ENCODE measurements around the gene BLTP3A.

DNA sequence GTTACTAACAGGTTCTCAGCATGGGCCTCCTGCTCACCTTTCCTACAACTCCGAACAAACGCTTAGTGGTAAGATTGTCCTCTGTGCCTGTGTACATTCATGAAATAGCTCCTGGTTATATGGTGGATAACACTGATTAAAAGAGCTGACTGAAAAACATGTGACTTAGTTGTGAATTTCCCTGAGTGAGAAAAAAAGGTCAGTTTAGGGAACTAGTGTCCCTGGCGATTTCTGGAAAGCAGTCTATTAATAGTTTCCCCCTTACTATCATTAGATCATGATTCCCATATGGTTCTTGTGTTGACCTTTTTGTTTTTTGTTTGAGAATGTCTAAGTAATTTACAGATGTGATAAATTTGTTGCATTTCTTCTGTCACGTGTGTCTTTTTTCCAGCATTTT, 18.9 kb upstream of the BLTP3A start:
- TF ChIP-seq, protein P1, sequence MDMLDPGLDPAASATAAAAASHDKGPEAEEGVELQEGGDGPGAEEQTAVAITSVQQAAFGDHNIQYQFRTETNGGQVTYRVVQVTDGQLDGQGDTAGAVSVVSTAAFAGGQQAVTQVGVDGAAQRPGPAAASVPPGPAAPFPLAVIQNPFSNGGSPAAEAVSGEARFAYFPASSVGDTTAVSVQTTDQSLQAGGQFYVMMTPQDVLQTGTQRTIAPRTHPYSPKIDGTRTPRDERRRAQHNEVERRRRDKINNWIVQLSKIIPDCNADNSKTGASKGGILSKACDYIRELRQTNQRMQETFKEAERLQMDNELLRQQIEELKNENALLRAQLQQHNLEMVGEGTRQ (IDR thresholded peaks at IDR 0.05; ENCODE audit: borderline replicate concordance, low read depth, low read length) = no peak
- TF ChIP-seq SMARCA5 (IDR thresholded peaks at IDR 0.05) (no peak), SMC3 (IDR thresholded peaks at IDR 0.05; ENCODE audit: borderline replicate concordance, low read length) (no peak), BHLHE40 (IDR thresholded peaks at IDR 0.05; ENCODE audit: borderline replicate concordance in 1 of 2, low read depth in 2 of 2, low read length in 1 of 2) (no peak), SRF (IDR thresholded peaks at IDR 0.05; ENCODE audit: low read depth in 2 of 2, low read length in 2 of 2) (no peak), REST (IDR thresholded peaks at IDR 0.05; ENCODE audit: low read depth, low read length) (no peak), HDAC2 (IDR thresholded peaks at IDR 0.05) (no peak), BCL3 (IDR thresholded peaks at IDR 0.05; ENCODE audit: borderline replicate concordance, insufficient read depth, low read depth, low read length, poor library complexity, severe bottlenecking) (no peak), EZH2 (IDR thresholded peaks at IDR 0.05; ENCODE audit: borderline replicate concordance, control insufficient read depth, low read depth, low read length) (no peak)
- TF ChIP-seq, protein P2, sequence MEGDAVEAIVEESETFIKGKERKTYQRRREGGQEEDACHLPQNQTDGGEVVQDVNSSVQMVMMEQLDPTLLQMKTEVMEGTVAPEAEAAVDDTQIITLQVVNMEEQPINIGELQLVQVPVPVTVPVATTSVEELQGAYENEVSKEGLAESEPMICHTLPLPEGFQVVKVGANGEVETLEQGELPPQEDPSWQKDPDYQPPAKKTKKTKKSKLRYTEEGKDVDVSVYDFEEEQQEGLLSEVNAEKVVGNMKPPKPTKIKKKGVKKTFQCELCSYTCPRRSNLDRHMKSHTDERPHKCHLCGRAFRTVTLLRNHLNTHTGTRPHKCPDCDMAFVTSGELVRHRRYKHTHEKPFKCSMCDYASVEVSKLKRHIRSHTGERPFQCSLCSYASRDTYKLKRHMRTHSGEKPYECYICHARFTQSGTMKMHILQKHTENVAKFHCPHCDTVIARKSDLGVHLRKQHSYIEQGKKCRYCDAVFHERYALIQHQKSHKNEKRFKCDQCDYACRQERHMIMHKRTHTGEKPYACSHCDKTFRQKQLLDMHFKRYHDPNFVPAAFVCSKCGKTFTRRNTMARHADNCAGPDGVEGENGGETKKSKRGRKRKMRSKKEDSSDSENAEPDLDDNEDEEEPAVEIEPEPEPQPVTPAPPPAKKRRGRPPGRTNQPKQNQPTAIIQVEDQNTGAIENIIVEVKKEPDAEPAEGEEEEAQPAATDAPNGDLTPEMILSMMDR (IDR thresholded peaks at IDR 0.05 in 2 of 3, conservative IDR thresholded peaks at IDR 0.05 in 1 of 3; ENCODE audit: control insufficient read depth in 2 of 3, extremely low read depth in 1 of 3, insufficient read depth in 1 of 3, low read depth in 3 of 3, low read length in 3 of 3) = no peak

All from GM12878 (cell line).